GM12878 (cell line): ENCODE results near the gene CACNA1I. TPM values are rescaled to one million over a fixed set of nuclear protein-coding genes. Genes with fewer than 3 reads are reported as not detected.

Experiments used
- ATAC-seq: fragments of 200-7000 bp; cut with Tn5 transposase; 3 replicates; pipeline ENCODE4 v1.9.1; 2020; ENCODE audit warnings: mild to moderate bottlenecking, moderate library complexity
- BruUV-seq: library from RNA; stranded (reverse); fragments of 400-500 nt; replicated peaks from 2 replicates; lab custom pipeline; 2021; lab: Mats Ljungman, UMichigan
- CTCF ChIA-PET: fragments of 300-600 bp; sonication (Branson Sonifier 250); formaldehyde crosslinking; extraction: SDS; loops from one replicate; lab custom pipeline; 2021; ENCODE audit warnings: inconsistent platforms; lab: Yijun Ruan, JAX
- POLR2A ChIA-PET: fragments of 350-600 bp; formaldehyde crosslinking; extraction: SDS; loops from one replicate; lab custom pipeline; 2021; ENCODE audit warnings: inconsistent platforms; lab: Charles Lee
- RAD21 ChIA-PET: fragments of 300-600 bp; sonication (Branson Sonifier 250); formaldehyde crosslinking; loops from one replicate; lab custom pipeline; 2023; ENCODE audit warnings: antibody characterized with exemption; ENCODE audit not compliant: unreplicated experiment; lab: Charles Lee
- SMC1A ChIA-PET: fragments of 300-600 bp; sonication (Branson Sonifier 250); formaldehyde crosslinking; loops from one replicate; lab custom pipeline; 2023; ENCODE audit not compliant: unreplicated experiment, uncharacterized antibody; lab: Charles Lee
- DNase-seq: peaks from one replicate; pipeline ENCODE4 v3.0.0-alpha.2; 2011; ENCODE audit warnings: low read depth, low spot score
- FAIRE-seq: peaks from 3 replicates; lab custom pipeline; 2011; peaks lifted over from hg19 to GRCh38; lab: Jason Lieb, UNC
- H2AFZ ChIP-seq: 2 replicates; pipeline ENCODE4 v1.6.0; 2011; ENCODE audit warnings: low read depth, low read length, control low read depth; ENCODE audit not compliant: control insufficient read depth
- H3K27ac ChIP-seq: 2 replicates; pipeline ENCODE4 v1.5.1; 2011; ENCODE audit warnings: control low read depth; ENCODE audit not compliant: control insufficient read depth, insufficient read depth
- H3K27me3 ChIP-seq, 2 experiments: replicated peaks in 1 of 2; 2 replicates each; pipeline versions ENCODE4 v1.6.0 to v1.6.1; 2011; ENCODE audit warnings: low read length in 1 of 2; ENCODE audit not compliant: control insufficient read depth in 2 of 2, insufficient read depth in 2 of 2
- H3K36me3 ChIP-seq, 2 experiments: 2 replicates each; pipeline ENCODE4 v1.5.1; 2011; ENCODE audit warnings: low read length in 1 of 2; ENCODE audit not compliant: control insufficient read depth in 2 of 2, insufficient read depth in 2 of 2
- H3K4me1 ChIP-seq: 2 replicates; pipeline ENCODE4 v1.6.1; 2011; ENCODE audit warnings: mild to moderate bottlenecking, low read length, moderate library complexity, mixed read lengths; ENCODE audit not compliant: control insufficient read depth, insufficient read depth
- H3K4me2 ChIP-seq: 2 replicates; pipeline ENCODE4 v1.6.0; 2011; ENCODE audit warnings: control low read depth; ENCODE audit not compliant: control insufficient read depth, insufficient read depth
- H3K4me3 ChIP-seq: fragments of 200-600 bp; sonication (generic); 2 replicates; pipeline ENCODE4 v1.5.1; 2016
- H3K79me2 ChIP-seq: 2 replicates; pipeline ENCODE4 v1.6.0; 2011; ENCODE audit warnings: low read length; ENCODE audit not compliant: control insufficient read depth, insufficient read depth
- H3K9ac ChIP-seq: 2 replicates; pipeline ENCODE4 v1.8.0; 2011; ENCODE audit warnings: low read length, control low read depth, mixed read lengths; ENCODE audit not compliant: control insufficient read depth, insufficient read depth
- H3K9me3 ChIP-seq: replicated peaks from 3 replicates; pipeline ENCODE4 v1.5.1; 2011; ENCODE audit warnings: mild to moderate bottlenecking, low read length; ENCODE audit not compliant: control insufficient read depth, insufficient read depth
- H4K20me1 ChIP-seq: 2 replicates; pipeline ENCODE4 v1.6.0; 2011; ENCODE audit not compliant: control insufficient read depth, insufficient read depth
- BCL3 ChIP-seq: IDR thresholded peaks from 2 replicates; pipeline ENCODE4 v1.6.1; 2011; ENCODE audit warnings: borderline replicate concordance, low read depth, mild to moderate bottlenecking, moderate library complexity, low read length; ENCODE audit not compliant: insufficient read depth, poor library complexity, severe bottlenecking
- CHD2 ChIP-seq: IDR thresholded peaks from 2 replicates; pipeline ENCODE4 v1.6.1; 2011; ENCODE audit warnings: low read depth, low read length, improper control_type of control experiment, borderline replicate concordance
- EGR1 ChIP-seq, 2 experiments: IDR thresholded peaks; 1 replicate in 1 of 2; 2 replicates in 1 of 2; pipeline ENCODE4 v1.6.1; 2011 to 2012; ENCODE audit warnings: low read depth in 2 of 2, low read length in 2 of 2, borderline replicate concordance in 1 of 2, mild to moderate bottlenecking in 1 of 2, moderate library complexity in 1 of 2
- HDGF ChIP-seq: fragments of 450-650 bp; IDR thresholded peaks from 2 replicates; pipeline ENCODE4 v1.6.1; 2016; ENCODE audit warnings: antibody characterized with exemption
- JUND ChIP-seq: IDR thresholded peaks from 2 replicates; pipeline ENCODE4 v1.6.1; 2012; ENCODE audit warnings: low read depth, mild to moderate bottlenecking, low read length, improper control_type of control experiment, moderate library complexity
- LARP7 ChIP-seq: fragments of 450-650 bp; IDR thresholded peaks from 2 replicates; pipeline ENCODE4 v1.6.1; 2017; ENCODE audit warnings: mild to moderate bottlenecking
- MAX ChIP-seq: IDR thresholded peaks from 2 replicates; pipeline ENCODE4 v1.6.1; 2012; ENCODE audit warnings: low read depth, low read length, improper control_type of control experiment
- MEF2A ChIP-seq: IDR thresholded peaks from 2 replicates; pipeline ENCODE4 v1.6.1; 2011; ENCODE audit warnings: low read depth, mild to moderate bottlenecking, low read length, moderate library complexity; ENCODE audit not compliant: insufficient read depth
- MEF2B ChIP-seq: fragments of 450-650 bp; IDR thresholded peaks from 2 replicates; pipeline ENCODE4 v1.6.1; 2018; ENCODE audit warnings: mild to moderate bottlenecking, moderate library complexity; ENCODE audit not compliant: partially characterized antibody, poor library complexity, severe bottlenecking
- NBN ChIP-seq: fragments of 450-650 bp; IDR thresholded peaks from 2 replicates; pipeline ENCODE4 v1.6.1; 2016
- NR2F1 ChIP-seq: fragments of 450-650 bp; conservative IDR thresholded peaks from 2 replicates; pipeline ENCODE4 v1.6.1; 2017; ENCODE audit warnings: mild to moderate bottlenecking
- RB1 ChIP-seq: fragments of 450-650 bp; formaldehyde crosslinking; IDR thresholded peaks from 2 replicates; pipeline ENCODE4 v1.6.1; 2017; ENCODE audit warnings: mild to moderate bottlenecking, borderline replicate concordance
- RBBP5 ChIP-seq: fragments of 200-600 bp; sonication (generic); conservative IDR thresholded peaks from 2 replicates; pipeline ENCODE4 v1.6.1; 2016
- RCOR1 ChIP-seq: conservative IDR thresholded peaks from 2 replicates; pipeline ENCODE4 v1.6.1; 2012; ENCODE audit warnings: low read depth, low read length, improper control_type of control experiment
- RFX5 ChIP-seq: IDR thresholded peaks from 2 replicates; pipeline ENCODE4 v1.6.1; 2011; ENCODE audit warnings: low read depth, low read length, improper control_type of control experiment
- SMAD5 ChIP-seq: IDR thresholded peaks from 2 replicates; pipeline ENCODE4 v1.6.1; 2016; ENCODE audit warnings: antibody characterized with exemption, low read depth
- SRF ChIP-seq, 2 experiments: IDR thresholded peaks; 2 replicates each; pipeline ENCODE4 v1.6.1; 2011; ENCODE audit warnings: low read depth in 2 of 2, low read length in 2 of 2, mild to moderate bottlenecking in 1 of 2, moderate library complexity in 1 of 2
- TAF1 ChIP-seq: IDR thresholded peaks from 2 replicates; pipeline ENCODE4 v1.6.1; 2011; ENCODE audit warnings: mild to moderate bottlenecking, low read depth, low read length, borderline replicate concordance
- WGBS: methylation state at CpG from one replicate; pipeline ENCODE4 v1.1.6; 2016; ENCODE audit warnings: low lambda C conversion rate; ENCODE audit not compliant: insufficient replicate concordance, insufficient coverage; ENCODE audit errors: missing lambda C conversion rate; 5-methylcytosine and 5-hydroxymethylcytosine counted together
- in situ Hi-C: fragments of 300-500 bp; cut with MboI; formaldehyde crosslinking; loops from 9 replicates; pipeline ENCODE4 v1.14.3; 2018; ENCODE audit warnings: mixed read lengths
- intact Hi-C: fragments of 100-400 bp; cut with micrococcal nuclease; formaldehyde crosslinking; loops from one replicate; pipeline ENCODE4 v1.14.2; 2022; ENCODE audit not compliant: unreplicated experiment
- polyA plus RNA-seq, 11 experiments: library from polyadenylated mRNA; depleted of rRNA in 4 of 11; unstranded in 6 of 11; stranded (reverse) in 5 of 11; fragments of >200 nt; fragmentation: Nextera tagmentation in 4 of 11; fragmentation: Illumina TruSeq in 1 of 11; extraction: Ambion mirVana in 4 of 11; extraction: Trizol in 1 of 11; gene quantifications; 1 replicate in 1 of 11; 2 replicates in 10 of 11; pipeline versions ENCODE4 v1.2.1 to v1.2.3, GENCODE V29; 2011 to 2016; ENCODE audit warnings: inconsistent platforms in 2 of 11, missing spikeins in 2 of 11, low read depth in 1 of 11
- total RNA-seq, 4 experiments: library from RNA; depleted of rRNA in 3 of 4; stranded (reverse); fragments of >200 nt in 3 of 4; fragmentation: Illumina TruSeq in 1 of 4; extraction: Trizol in 1 of 4; gene quantifications; 2 replicates each; pipeline versions ENCODE4 v1.2.1 to v1.2.3, GENCODE V29; 2013 to 2021

The CACNA1I gene
- total and polyA plus RNA-seq, 10 of the 15 experiments (the other 5 are each of a cell fraction or from before 2014, with no cell fraction given), result 0.01 to 0.03 TPM; not detected in 8

DNA sequence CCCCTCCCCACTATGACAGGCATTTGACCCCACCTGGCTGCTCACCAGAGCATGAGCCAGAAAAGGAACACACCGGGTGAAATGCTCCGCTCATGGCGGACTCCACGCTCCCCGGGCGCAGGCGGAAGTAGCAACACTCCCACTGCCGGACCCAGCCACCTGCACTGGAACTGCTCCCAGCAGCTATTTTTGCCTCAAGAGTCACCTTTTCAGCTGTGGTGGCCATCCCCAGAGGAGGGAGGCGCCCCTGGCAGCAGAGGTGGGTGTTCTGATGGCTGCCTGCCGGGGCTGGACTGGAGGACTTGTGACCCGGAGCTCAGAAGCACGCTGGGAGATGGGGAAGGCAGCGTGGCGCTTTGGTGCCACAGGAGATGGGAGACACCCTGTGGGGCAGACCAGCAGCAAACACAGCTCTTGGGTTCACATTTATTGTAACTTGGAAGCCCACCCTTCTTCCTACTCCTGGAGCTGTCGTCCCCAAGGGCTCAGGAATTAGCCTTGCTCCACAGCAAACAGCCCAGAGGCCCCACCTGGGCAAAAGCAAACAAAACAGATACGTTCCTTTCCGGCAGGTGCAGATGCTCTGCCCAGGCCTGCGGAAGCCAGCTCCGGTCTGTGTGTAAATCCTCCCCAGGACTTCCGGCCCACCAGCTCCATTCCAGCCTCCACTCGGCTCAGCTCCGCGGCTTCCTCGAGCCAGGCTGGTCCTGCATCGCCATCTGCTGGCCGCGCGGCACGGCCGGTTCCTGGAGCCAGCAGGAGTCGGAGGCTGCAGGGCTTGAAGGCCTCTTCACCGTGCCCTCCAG, 41.7 kb upstream of the CACNA1I start (continued):
- 0 out of 4 replicates have a peak, but pooled peaks of 1 of the 2 experiments have one; percentile 49 for TF ChIP-seq SRF (IDR thresholded peaks at IDR 0.05; ENCODE audit: low read depth in 2 of 2, low read length in 2 of 2)
- TF ChIP-seq RFX5, result peak; percentile 37; the same call in 1 of the 2 replicates
- TF ChIP-seq TAF1, result peak; percentile 53
- peak; percentile 90 for TF ChIP-seq NBN
- TF ChIP-seq BCL3, result no peak
- peak in 1 of 2 experiments; percentile 49; a peak in 1 of 3 replicates for TF ChIP-seq EGR1 (IDR thresholded peaks at IDR 0.05; ENCODE audit: borderline replicate concordance in 1 of 2, low read depth in 2 of 2, low read length in 2 of 2)
- TF ChIP-seq, all 136 proteins: peak for 69

- POLR2A ChIA-PET, result interaction anchor here (0.7 to 2.6 kb wide), 18 partner anchors 9 to 515 kb away, joined by 3 to 32 read pairs (median 6); partner anchors contain the start of genes ATF4, MIEF1, RPL3 and TAB1
- H4K20me1 ChIP-seq, result peaks cover 8% of the 10 kb centered on the region
- no TSS peak for BruUV-seq
- DNase-seq (no peak), ATAC-seq (peak; percentile 8), FAIRE-seq (no peak)
- H3K9ac ChIP-seq, result peak overlapping the region; percentile 67
- peak overlapping the region; percentile 96 for H3K27ac ChIP-seq
- in situ Hi-C loops, result no loop called here
- WGBS, result 2% methylated on average over 17 of the region's 17 CpGs
- peak overlapping the region; percentile 99 for H3K4me3 ChIP-seq
- SMC1A ChIA-PET, result interaction anchor here (0.8 to 2.9 kb wide), 26 partner anchors 10 to 818 kb away, joined by 3 to 30 read pairs (median 6); partner anchors contain the start of genes ATF4, MIEF1, RPL3 and TAB1
- H3K79me2 ChIP-seq, result peaks cover 52% of the 10 kb centered on the region
- RAD21 ChIA-PET, result interaction anchor here (0.7 to 4.7 kb wide), 34 partner anchors 8 to 761 kb away, joined by 3 to 44 read pairs (median 6); partner anchors contain the start of genes ATF4, CBX7, MIEF1 and RPL3
- H3K36me3 ChIP-seq, result peaks cover under 1 to 5% of the 10 kb centered on the region in 2 experiments; a peak in 3 of 4 replicates
- H2AFZ ChIP-seq, result no peak overlapping the region
- H3K27me3 ChIP-seq, result no peaks in the 10 kb centered on the region
- CTCF ChIA-PET, result interaction anchor here (0.6 to 17.8 kb wide), 46 partner anchors 9 to 1062 kb away, joined by 3 to 372 read pairs (median 5); partner anchors contain the start of genes ATF4, MIEF1, RPL3 and SYNGR1
- intact Hi-C loops, result loop anchor here (1.0 to 2.0 kb wide), 4 partner anchors 36 to 359 kb away; partner anchors contain the start of gene RPL3
- peak overlapping the region; percentile 100 for H3K4me2 ChIP-seq
- peaks cover 50% of the 10 kb centered on the region for H3K4me1 ChIP-seq
- TF ChIP-seq NR2F1 (peak; percentile 83), HDGF (peak; percentile 52; the same call in 1 of the 2 replicates), RCOR1 (0 out of 2 replicates have a peak, but pooled peaks have one; percentile 0), SMAD5 (0 out of 2 replicates have a peak, but pooled peaks have one; percentile 10), MAX (peak; percentile 1; the same call in 1 of the 2 replicates), MEF2A (no peak), RB1 (0 out of 2 replicates have a peak, but pooled peaks have one; percentile 13), RBBP5 (no peak), LARP7 (no peak), MEF2B (peak; percentile 70), CHD2 (no peak), JUND (no peak)
- H3K9me3 ChIP-seq, result no peaks in the 10 kb centered on the region
Measured at GRCh38 chr22:39529487-39529851, 41.1 kb upstream of the CACNA1I start.
